ENCODE measurements around the gene VIPR2.

DNA sequence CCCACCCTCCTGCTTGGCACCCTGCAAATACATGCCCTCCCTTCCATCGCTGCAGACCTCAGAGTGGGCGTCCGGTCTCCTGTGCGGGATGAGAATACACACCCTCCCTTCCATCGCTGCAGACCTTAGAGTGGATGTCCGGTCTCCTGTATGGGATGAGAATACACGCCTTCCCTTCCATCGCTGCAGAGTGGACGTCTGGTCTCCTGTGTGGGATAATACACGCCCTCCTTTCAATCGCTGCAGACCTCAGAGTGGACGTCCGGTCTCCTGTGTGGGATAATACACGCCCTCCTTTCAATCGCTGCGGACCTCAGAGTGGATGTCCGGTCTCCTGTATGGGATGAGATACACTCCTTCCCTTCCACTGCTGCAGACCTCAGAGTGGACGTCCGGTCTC lies 128.1 kb downstream of the VIPR2 start:
- TF ChIP-seq, protein P1, sequence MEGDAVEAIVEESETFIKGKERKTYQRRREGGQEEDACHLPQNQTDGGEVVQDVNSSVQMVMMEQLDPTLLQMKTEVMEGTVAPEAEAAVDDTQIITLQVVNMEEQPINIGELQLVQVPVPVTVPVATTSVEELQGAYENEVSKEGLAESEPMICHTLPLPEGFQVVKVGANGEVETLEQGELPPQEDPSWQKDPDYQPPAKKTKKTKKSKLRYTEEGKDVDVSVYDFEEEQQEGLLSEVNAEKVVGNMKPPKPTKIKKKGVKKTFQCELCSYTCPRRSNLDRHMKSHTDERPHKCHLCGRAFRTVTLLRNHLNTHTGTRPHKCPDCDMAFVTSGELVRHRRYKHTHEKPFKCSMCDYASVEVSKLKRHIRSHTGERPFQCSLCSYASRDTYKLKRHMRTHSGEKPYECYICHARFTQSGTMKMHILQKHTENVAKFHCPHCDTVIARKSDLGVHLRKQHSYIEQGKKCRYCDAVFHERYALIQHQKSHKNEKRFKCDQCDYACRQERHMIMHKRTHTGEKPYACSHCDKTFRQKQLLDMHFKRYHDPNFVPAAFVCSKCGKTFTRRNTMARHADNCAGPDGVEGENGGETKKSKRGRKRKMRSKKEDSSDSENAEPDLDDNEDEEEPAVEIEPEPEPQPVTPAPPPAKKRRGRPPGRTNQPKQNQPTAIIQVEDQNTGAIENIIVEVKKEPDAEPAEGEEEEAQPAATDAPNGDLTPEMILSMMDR (IDR thresholded peaks at IDR 0.05): no peak
- no peak for TF ChIP-seq POLR2A (IDR thresholded peaks at IDR 0.05)
